M059J (cell line): ENCODE data around the gene VAMP2. TPM values are rescaled to one million over a fixed set of nuclear protein-coding genes. Genes with fewer than 3 reads are reported as not detected.
"Not testable (repeated sequence)": the region's sequence is repeated elsewhere in the genome, so short reads cannot be mapped to it uniquely, and the experiment has no call there.

Source experiments
- DNase-seq: peaks from one replicate; pipeline ENCODE4 v3.0.0-alpha.2; 2012; ENCODE audit warnings: low read depth
- total RNA-seq: library from RNA; depleted of rRNA; stranded (reverse); fragments of >200 nt; shearing (Covaris generic); gene quantifications from 2 replicates; pipeline ENCODE4 v1.2.3, GENCODE V29; 2014

Gene VAMP2
- total RNA-seq, 1 experiment from 2014 or later: 3.8 TPM

DNA sequence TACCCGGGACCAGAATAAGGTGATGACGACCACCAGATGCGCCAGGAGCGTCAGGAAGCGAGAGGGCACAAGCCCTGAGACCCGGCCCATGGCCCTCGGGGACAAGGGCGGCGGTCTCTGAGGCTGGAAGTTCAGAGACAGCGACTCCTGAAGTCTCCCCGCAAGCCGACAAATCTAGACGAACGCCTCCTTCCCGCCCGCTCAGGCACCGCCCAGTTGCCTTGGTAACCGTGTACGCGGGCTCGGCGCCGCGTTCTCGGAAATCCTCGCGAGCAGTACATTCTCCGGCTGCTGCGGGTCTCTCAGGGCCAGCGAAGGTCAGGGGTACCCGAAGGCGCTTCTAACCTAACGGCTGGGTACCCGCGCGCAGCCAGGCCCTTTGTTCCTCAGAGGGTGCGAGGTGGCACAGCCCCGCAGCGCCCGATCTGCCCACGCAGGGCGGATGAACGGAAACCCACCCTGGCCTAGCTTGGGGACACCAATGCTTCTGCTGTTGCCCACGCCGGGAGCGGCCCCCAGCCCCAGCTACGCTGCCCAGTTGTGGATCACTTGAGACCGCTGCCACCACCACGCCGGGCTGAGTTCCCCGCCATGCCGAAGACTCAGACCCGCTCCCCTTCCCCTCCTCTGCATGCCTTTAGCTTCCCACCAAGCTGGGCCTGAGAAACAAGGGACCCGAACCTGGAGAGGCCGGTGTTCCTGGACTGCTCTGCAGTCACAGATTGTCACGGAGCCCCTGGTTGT lies 13.6 kb upstream of the VAMP2 start, which contains the start of gene TMEM107:
TSS of gene TMEM107 (minus strand) at position 184 of the 744 bp plus-strand sequence. CDS start at position 90, 94 bp downstream.
- DNase-seq: peak; percentile 88

- peak; percentile 39 for DNase-seq
Measured at GRCh38 chr17:8175795-8176196, 13.0 kb upstream of the VAMP2 start.

DNA sequence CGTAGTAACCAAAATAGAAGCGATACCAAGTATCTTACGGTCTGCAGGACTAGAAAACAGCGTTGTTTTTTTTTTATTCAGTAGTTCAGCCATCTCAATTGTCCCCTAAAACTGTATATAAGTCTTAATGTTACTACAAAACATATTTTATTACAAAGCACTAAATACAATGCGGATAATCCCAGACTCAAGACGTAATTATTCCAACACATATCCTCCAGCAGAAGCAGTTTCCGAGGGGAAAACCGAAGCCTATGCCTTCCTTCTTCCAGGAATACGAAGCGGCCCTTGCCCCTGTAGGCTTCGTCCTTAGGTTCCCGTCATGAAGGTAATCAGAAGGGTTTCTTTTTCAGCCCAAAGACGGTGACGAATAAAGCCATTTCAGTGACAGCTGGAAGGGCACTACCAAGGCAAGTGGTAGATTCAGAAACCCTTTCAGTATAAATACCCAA lies 11.1 kb upstream of the VAMP2 start:
- DNase-seq: peak; percentile 52

- DNase-seq: peak; percentile 97
Measured at GRCh38 chr17:8173056-8173870, 10.5 kb upstream of the VAMP2 start.

DNA sequence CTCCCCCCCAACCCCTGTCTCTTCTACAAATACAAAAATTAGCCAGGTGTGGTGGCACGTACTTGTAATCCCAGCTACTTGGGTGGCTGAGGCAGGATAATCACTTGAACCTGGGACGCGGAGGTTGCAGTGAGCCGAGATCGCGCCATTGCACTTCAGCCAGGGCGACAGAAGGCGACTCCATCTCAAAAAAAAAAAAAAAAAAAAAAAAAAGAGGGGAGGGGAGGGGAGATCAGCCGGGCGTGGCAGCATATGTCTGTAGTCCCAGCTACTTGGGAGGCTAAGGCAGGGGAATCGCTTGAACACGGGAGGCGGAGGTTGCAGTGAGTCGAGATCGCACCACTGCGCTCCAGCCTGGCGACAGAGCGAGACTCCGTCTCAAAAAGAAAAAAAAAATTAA lies 7.4 kb upstream of the VAMP2 start:
- DNase-seq: not testable (repeated sequence)

- no peak for DNase-seq
Measured at GRCh38 chr17:8167526-8167925, 4.8 kb upstream of the VAMP2 start.

DNA sequence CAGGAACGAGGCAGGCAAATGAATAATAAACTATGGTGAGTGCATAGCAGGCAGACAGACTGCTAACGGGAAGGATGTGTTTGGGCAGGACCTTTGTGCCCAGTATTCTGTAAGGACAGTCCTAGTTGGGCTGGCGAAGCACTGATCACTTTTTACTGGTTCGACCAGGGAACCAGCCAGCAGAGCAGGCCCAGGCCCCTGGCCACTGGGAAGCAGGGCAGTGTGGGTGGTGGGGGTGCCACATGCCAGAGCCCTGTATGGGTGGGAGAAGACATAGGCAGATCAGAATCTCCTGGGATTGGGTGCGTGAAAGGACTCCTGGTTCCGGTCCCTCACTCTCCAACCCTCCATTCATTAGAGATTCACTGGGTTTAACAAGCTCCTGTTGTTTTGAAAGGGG lies 4.0 kb upstream of the VAMP2 start:
- DNase-seq: no peak

GRCh38 chr17:8164815-8165131 lies 2.0 kb upstream of the VAMP2 start:
- no peak for DNase-seq

DNA sequence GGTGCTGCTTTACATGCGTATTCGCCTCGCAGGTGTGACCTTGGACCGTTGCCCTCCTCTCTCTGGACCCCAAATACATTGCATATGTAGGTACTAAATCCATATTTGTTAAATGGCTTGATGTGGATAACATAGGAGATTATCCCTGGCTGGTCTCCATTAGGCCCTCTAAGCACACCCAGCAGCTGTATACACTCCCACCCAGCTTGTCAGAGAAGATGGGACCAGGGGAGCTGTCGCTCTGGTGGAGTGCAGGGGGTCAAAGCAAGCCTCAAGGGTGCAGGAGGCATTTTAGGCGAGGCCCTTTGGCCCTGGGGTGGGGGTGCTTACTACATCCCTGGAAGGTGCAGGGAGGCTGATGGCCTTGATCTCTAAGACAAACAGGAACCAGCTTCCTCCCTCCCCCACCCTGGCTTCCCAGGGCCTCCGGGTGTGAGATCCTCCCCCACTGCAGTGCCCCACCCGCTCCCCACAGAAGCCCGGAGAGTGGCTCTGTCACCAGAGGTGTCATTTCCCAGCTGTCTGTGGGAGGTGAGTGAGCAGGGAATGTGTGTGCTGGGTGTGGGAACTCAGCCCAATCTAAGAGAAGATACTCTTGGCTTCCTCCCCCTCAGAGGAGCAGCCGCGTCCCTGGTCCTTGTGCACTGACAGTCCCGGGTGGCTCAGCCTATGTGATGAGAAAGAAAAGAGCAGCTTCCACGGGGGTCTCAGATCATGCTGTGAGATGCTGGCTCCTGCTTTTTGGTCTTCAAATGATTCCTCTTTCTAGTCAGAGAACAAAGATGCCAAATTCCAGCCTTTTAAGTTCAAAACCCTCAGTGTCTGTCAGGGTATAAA lies 1.4 kb upstream of the VAMP2 start:
- DNase-seq: peak; percentile 75

DNA sequence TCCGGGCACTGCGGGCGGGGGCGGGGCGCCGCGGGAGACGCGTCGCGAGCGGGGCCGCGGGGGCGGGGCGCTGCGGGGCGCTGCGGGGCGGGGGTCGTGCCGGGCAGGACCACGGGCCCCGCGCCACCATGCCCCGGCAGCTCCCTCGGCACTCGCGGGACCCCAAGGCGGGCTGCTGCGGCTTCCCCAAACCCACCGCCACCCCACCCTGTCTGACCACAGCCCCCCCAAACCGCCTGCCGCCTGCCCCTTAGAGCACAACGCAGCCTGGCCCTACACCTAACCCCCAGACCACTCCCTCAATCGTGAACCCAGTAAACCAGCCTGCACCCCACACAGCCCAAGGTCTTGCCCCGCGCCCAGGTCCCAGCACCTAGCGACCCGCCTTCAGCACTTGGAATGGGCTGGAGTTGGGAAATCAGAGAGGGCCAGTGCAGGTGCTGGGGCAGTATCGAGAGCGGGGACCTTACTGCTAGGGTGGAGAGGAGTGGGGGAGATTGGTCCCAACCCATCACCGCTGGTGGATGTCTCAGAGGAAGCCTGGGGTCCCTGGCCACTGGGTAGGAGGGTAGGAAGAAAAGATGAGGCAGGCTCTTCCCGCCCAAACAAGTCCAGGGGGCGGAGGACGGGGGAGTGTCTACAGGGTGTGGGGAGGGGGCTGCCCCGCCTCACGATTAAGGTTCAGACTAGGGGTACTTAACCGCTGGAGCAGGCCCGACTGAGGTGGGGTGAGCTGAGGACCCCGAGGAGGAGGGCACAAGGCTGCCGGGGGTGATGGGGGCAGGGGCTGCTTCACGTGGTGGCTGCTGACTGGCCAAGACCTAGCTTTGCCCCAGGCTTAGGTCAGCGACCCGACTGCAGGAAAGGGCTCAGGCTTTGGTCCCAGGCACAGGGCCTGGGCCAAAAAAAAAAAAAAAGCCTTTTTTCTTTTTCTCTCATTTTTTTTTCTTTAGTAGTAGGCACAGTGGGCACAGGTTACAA lies 539 bp upstream of the VAMP2 start:
- no peak for DNase-seq

DNA sequence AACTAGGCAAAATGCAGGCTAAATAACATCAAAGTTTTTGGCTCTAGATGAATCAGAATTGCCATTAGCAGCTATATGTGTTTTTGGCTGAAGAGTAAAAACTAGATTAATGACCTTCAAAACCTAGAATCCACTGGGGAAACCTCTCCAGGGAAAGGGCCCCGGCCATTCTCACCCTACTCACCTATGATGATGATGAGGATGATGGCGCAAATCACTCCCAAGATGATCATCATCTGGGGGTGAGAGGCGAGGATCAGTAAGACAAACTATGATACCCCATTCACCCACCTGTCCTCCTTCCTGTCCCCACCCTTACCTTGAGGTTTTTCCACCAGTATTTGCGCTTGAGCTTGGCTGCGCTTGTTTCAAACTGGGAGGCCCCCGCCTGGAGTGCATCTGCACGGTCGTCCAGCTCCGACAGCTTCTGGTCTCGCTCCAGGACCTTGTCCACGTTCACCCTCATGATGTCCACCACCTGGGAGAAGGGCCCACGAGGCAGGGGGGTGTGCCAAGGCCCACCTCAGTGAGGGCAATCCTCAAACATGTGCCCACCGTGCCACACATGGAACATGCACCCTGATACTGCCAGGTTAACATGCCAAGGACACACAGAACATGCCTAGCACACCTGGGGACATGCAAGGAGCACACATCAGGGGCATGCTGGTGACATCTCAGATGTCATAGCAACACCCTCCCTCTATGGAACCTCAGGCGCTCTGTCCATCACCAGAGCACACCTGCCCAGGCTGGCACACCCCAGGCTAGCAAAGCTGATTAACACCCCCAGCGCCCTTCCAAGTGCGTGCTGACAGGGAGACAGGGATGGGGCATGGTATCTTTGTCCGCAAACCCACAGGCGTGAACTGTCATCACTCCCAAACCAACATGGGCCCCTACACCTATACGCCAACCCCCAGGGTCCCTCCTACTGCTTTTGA lies 1.2 kb downstream of the VAMP2 start:
- DNase-seq: no peak

- no peak for DNase-seq
Measured at GRCh38 chr17:8160741-8161221, 2.0 kb downstream of the VAMP2 start.

GRCh38 chr17:8160224-8160577 lies 2.5 kb downstream of the VAMP2 start:
- no peak for DNase-seq

DNA sequence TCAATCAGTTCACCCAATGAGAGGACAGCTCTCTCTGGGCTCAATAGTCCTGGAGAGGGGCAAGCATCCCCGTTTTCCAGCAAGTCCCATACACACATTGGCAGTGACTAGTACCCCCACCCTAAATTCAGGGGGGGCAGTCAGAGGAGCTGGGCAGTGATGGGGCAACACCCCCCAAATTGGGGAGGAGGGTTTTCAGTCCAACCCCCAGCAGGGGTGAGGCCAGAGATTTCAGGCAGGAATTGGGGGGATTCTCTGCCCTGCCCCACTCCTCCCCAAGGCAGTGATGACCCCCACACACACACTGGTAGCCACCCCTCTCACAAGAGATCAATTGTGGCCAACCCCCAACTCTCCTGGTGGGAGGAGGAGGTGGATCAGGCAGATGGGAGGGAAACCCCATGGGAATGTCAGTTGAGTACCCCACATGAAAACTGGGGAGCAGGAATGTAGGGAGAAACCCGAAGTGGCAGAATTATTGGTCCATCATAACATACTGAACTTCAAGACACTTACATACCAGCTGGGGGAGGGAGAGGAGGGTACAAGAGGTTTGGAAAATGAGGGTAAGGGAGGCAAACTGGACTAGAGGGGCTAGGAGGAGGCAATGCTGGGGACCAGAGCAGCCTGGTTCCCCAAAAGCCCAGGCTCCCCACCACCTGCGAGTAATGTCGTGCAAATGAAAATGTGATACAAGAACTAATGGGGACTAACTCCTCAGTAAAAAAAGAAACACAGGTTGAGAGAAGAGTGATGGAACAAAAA lies 3.1 kb downstream of the VAMP2 start:
- DNase-seq: no peak

GRCh38 chr17:8159032-8159400 lies 3.7 kb downstream of the VAMP2 start:
- no peak for DNase-seq

- peak; percentile 86 for DNase-seq
Measured at GRCh38 chr17:8158267-8159031, 4.3 kb downstream of the VAMP2 start.

DNA sequence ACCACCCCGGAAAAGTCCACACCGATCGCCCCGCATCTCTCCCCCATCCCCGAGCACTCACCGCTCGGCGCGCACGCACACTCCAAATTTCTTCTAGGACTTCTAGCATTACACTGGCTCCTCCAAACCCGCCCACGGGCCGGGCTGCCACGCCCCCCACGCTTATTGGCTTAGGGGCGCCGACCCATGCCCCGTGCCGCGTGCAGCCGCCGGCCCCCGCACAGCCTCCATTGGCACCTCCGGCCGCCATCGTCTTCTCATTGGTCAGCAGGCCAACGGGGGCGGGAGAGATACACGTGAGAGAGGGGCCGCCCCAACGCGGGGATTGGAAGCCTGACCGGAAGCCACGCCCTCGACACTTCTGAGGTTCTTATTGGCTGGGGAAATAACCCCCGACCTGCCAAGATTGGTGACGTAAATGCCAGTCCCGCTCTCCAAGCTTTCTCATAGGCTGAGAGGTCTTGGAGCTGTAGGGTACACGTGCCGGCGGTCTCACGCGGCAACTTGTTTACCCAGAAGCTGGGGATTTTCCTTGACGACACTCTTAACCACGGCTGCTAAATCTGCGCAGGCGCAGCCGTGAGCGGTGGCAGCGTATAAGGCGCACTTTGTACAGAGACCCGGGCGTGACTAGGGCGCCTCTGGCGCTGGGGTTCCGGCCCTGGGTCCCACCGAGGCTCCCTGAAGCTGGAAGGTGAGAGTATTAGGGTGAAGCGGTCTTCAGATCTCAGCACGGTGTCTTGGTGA lies 6.3 kb downstream of the VAMP2 start:
- peak; percentile 100 for DNase-seq

GRCh38 chr17:8155996-8156245 lies 6.8 kb downstream of the VAMP2 start:
- no peak for DNase-seq
